Stomach (tissue), 4 donors: Measurements from ENCODE around the gene DHRS7.

ENCODE experiments used
- POLR2A ChIP-seq, 4 donors: fragments of 450-650 bp; IDR thresholded peaks; one replicate each; pipeline ENCODE4 v1.6.1; 2016; ENCODE audit warnings: antibody characterized with exemption in 4 of 4, control low read depth in 2 of 4, mild to moderate bottlenecking in 1 of 4, moderate library complexity in 1 of 4
- POLR2AphosphoS5 ChIP-seq, 3 donors: sonication (generic); formaldehyde crosslinking; IDR thresholded peaks; one replicate each; pipeline ENCODE4 v1.6.1; 2016; ENCODE audit warnings: antibody characterized with exemption in 3 of 3
- TF ChIP-seq, protein P1 (sequence below), 7 experiments: fragments of 450-650 bp in 4 of 7; fragments of 200-600 bp in 3 of 7; sonication (generic) in 3 of 7; IDR thresholded peaks; one replicate each; pipeline ENCODE4 v1.5.1; 2016 to 2019; ENCODE audit warnings: antibody characterized with exemption in 7 of 7, control low read depth in 2 of 7, mild to moderate bottlenecking in 1 of 7

DNA sequence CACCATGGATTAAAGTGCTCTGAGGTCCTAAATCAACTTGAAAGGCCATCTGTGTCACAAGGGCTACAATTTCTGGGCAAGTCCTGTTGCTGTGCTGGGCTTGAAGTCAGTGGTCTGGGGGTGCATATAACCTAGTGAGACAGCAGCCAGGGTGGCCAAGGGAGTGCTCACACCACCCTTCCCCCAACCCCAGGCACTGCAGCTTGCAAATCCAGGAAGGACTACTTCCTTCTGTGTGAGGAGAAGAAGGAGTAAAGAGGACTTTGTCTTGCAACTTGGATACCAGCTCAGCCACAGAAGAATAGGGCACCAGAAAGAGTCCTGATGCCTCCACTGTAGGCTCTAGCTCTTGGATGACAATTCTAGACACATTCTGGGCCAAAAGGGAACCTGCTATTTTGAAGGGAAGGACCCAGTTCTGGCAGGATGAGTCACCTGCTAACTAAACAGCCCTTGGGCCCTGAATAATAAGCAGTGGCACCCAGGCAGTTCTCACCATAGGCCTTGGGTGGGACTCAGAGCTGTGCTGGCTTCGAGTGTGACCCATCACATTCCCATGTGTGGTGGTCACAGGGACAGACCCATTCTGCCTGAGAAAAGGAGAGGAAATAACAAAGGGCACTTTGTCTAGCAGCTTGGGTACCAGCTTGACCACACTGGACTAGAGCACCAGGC, 32.6 kb upstream of the DHRS7 start:
- TF ChIP-seq, protein P1, sequence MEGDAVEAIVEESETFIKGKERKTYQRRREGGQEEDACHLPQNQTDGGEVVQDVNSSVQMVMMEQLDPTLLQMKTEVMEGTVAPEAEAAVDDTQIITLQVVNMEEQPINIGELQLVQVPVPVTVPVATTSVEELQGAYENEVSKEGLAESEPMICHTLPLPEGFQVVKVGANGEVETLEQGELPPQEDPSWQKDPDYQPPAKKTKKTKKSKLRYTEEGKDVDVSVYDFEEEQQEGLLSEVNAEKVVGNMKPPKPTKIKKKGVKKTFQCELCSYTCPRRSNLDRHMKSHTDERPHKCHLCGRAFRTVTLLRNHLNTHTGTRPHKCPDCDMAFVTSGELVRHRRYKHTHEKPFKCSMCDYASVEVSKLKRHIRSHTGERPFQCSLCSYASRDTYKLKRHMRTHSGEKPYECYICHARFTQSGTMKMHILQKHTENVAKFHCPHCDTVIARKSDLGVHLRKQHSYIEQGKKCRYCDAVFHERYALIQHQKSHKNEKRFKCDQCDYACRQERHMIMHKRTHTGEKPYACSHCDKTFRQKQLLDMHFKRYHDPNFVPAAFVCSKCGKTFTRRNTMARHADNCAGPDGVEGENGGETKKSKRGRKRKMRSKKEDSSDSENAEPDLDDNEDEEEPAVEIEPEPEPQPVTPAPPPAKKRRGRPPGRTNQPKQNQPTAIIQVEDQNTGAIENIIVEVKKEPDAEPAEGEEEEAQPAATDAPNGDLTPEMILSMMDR (IDR thresholded peaks at IDR 0.05), result no peak
- TF ChIP-seq POLR2A (IDR thresholded peaks at IDR 0.05), result no peak
- TF ChIP-seq POLR2AphosphoS5 (IDR thresholded peaks at IDR 0.05), result no peak
